Measurements from ENCODE around the gene AP3B1.

- TF ChIP-seq CTCF (IDR thresholded peaks at IDR 0.05): no peak
- no peak for TF ChIP-seq POLR2A (IDR thresholded peaks at IDR 0.05)
These were observed 335.7 kb downstream of the AP3B1 start for GRCh38 chr5:77958642-77959330.
